Measurements from ENCODE around the gene CDH22. TPM values are rescaled to one million over a fixed set of nuclear protein-coding genes. Genes with fewer than 3 reads are reported as not detected.

Gene CDH22
- total RNA-seq, 1 experiment from 2014 or later: not detected

DNA sequence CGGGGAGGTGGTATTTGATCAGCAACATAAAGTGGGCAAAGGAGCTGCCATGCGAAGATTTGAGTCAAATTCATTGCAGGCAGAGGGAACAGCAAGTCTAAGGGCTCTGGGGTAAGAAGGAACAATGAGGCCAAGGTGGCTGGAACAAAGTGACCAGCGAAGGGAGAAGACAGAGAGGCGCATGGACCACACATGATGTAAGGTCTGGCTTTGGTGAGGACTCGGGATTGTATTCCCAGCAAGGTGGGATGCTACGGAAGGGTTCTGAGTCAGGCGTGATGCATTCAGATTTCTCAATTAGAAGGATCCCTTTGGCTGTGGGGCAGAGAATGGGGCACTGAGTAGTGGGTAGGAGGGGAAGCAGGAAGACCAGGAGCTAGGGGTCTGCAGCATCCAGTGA is 30.7 kb upstream of the CDH22 start:
- CTCF ChIA-PET: no interaction called here
- intact Hi-C loops (cut with micrococcal nuclease; ENCODE audit: unreplicated experiment): no loop called here
- no TSS peak for BruUV-seq (replicated peaks)

DNA sequence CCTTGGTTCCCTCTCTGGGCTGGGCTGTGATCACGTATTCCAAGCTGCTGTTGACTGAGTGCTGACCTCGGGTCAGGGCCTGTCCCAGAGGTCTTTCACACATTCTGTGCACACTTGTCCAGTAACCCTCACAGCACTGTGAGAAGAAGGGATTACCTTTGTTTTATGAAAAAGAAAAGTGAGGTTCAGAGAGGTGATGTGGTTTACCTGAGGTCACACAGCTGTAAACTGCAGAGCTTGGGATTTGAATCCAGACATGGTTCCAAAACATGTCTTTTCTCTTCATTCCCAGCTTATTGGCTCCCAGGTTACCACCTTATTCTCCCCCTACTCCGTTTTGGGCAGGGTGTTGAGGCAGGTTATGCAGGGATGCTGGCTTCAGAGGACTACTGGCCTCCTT is 28.4 kb upstream of the CDH22 start:
- CTCF ChIA-PET: interaction anchor here (0.7 to 1.5 kb wide), 2 partner anchors 12 to 74 kb away, joined by 7 read pairs; no protein-coding TSS in a partner anchor
- Histone ChIP-seq H3K27ac (ENCODE audit: low read length) (no peak overlapping the region), H3K36me3 (ENCODE audit: control insufficient read depth, insufficient read depth, low read length) (no peaks in the 10 kb centered on the region), H3K4me1 (ENCODE audit: control insufficient read depth, insufficient read depth, low read length) (no peaks in the 10 kb centered on the region), H3K9me3 (ENCODE audit: control insufficient read depth, insufficient read depth, low read depth, low read length) (no peaks in the 10 kb centered on the region), H3K4me3 (ENCODE audit: low read depth in 2 of 2, low read length in 2 of 2) (no peak overlapping the region), H3K27me3 (ENCODE audit: control insufficient read depth, insufficient read depth, low read length) (peaks cover 10% of the 10 kb centered on the region)
- ATAC-seq: no peak
- DNase-seq (ENCODE audit: low read depth, low spot score): no peak
- POLR2A ChIA-PET: no interaction called here
- no peak for TF ChIP-seq TCF7L2 (IDR thresholded peaks at IDR 0.05; ENCODE audit: low read depth, low read length)
- no peak for TF ChIP-seq POLR2AphosphoS5 (IDR thresholded peaks at IDR 0.05; ENCODE audit: low read depth, low read length)
- TF ChIP-seq, protein P1, sequence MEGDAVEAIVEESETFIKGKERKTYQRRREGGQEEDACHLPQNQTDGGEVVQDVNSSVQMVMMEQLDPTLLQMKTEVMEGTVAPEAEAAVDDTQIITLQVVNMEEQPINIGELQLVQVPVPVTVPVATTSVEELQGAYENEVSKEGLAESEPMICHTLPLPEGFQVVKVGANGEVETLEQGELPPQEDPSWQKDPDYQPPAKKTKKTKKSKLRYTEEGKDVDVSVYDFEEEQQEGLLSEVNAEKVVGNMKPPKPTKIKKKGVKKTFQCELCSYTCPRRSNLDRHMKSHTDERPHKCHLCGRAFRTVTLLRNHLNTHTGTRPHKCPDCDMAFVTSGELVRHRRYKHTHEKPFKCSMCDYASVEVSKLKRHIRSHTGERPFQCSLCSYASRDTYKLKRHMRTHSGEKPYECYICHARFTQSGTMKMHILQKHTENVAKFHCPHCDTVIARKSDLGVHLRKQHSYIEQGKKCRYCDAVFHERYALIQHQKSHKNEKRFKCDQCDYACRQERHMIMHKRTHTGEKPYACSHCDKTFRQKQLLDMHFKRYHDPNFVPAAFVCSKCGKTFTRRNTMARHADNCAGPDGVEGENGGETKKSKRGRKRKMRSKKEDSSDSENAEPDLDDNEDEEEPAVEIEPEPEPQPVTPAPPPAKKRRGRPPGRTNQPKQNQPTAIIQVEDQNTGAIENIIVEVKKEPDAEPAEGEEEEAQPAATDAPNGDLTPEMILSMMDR (IDR thresholded peaks at IDR 0.05): no peak
- TF ChIP-seq, protein P2, sequence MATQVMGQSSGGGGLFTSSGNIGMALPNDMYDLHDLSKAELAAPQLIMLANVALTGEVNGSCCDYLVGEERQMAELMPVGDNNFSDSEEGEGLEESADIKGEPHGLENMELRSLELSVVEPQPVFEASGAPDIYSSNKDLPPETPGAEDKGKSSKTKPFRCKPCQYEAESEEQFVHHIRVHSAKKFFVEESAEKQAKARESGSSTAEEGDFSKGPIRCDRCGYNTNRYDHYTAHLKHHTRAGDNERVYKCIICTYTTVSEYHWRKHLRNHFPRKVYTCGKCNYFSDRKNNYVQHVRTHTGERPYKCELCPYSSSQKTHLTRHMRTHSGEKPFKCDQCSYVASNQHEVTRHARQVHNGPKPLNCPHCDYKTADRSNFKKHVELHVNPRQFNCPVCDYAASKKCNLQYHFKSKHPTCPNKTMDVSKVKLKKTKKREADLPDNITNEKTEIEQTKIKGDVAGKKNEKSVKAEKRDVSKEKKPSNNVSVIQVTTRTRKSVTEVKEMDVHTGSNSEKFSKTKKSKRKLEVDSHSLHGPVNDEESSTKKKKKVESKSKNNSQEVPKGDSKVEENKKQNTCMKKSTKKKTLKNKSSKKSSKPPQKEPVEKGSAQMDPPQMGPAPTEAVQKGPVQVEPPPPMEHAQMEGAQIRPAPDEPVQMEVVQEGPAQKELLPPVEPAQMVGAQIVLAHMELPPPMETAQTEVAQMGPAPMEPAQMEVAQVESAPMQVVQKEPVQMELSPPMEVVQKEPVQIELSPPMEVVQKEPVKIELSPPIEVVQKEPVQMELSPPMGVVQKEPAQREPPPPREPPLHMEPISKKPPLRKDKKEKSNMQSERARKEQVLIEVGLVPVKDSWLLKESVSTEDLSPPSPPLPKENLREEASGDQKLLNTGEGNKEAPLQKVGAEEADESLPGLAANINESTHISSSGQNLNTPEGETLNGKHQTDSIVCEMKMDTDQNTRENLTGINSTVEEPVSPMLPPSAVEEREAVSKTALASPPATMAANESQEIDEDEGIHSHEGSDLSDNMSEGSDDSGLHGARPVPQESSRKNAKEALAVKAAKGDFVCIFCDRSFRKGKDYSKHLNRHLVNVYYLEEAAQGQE (IDR thresholded peaks at IDR 0.05; ENCODE audit: insufficient read depth in 1 of 2, low read depth in 2 of 2, low read length in 1 of 2): no peak
- no peak for TF ChIP-seq SIN3A (IDR thresholded peaks at IDR 0.05; ENCODE audit: borderline replicate concordance, insufficient read depth, low read depth, low read length)
- BruUV-seq (replicated peaks): no TSS peak
- in situ Hi-C loops (cut with HindIII; ENCODE audit: low pct_unique_long_range_greater_than_20kb, low sequenced_read_pairs) (no loop called here), intact Hi-C loops (cut with micrococcal nuclease; ENCODE audit: unreplicated experiment) (no loop called here)

More for the DNA sequence above, 30.7 kb upstream of the CDH22 start:
- Histone ChIP-seq H3K27me3 (ENCODE audit: control insufficient read depth, insufficient read depth, low read length) (peaks cover 12% of the 10 kb centered on the region), H3K4me3 (ENCODE audit: low read depth in 2 of 2, low read length in 2 of 2) (no peak overlapping the region), H3K4me1 (ENCODE audit: control insufficient read depth, insufficient read depth, low read length) (no peaks in the 10 kb centered on the region), H3K36me3 (ENCODE audit: control insufficient read depth, insufficient read depth, low read length) (no peaks in the 10 kb centered on the region), H3K9me3 (ENCODE audit: control insufficient read depth, insufficient read depth, low read depth, low read length) (no peaks in the 10 kb centered on the region), H3K27ac (ENCODE audit: low read length) (no peak overlapping the region)
- TF ChIP-seq, protein P1 (IDR thresholded peaks at IDR 0.05): no peak
- no peak for TF ChIP-seq SIN3A (IDR thresholded peaks at IDR 0.05; ENCODE audit: borderline replicate concordance, insufficient read depth, low read depth, low read length)
- no peak for TF ChIP-seq POLR2AphosphoS5 (IDR thresholded peaks at IDR 0.05; ENCODE audit: low read depth, low read length)
- TF ChIP-seq, protein P2 (IDR thresholded peaks at IDR 0.05; ENCODE audit: insufficient read depth in 1 of 2, low read depth in 2 of 2, low read length in 1 of 2): no peak
- no peak for TF ChIP-seq TCF7L2 (IDR thresholded peaks at IDR 0.05; ENCODE audit: low read depth, low read length)
- ATAC-seq (no peak), DNase-seq (ENCODE audit: low read depth, low spot score) (no peak)
- in situ Hi-C loops (cut with HindIII; ENCODE audit: low pct_unique_long_range_greater_than_20kb, low sequenced_read_pairs): no loop called here
- POLR2A ChIA-PET: no interaction called here
